Effector CD4-positive, alpha-beta T cell (primary cell): Measurements from ENCODE around the gene GOLGA8B.
"Not testable (repeated sequence)": the region's sequence is repeated elsewhere in the genome, so short reads cannot be mapped to it uniquely, and the experiment has no call there.

Experiments used
- DNase-seq: peaks from one replicate; pipeline ENCODE4 v3.0.0-alpha.2; 2020

GOLGA8B gene

DNA sequence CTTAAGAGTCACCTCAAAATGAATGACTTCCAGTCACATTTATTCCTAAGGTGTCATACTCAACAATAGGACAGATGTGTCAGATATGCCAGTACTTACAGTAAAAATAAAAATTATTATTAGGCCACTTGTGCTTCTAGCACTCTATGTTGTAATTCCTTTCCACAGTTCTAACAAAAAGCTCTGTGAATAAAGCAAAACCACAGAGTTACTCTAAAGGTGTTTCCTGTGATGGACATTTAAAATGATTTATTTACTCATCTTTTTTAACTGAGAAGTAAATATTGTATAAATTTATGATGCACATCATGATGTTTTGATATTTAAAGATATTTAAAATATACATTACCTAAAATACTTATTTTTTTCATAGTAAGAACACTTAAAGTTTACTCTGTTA, 13.9 kb upstream of the GOLGA8B start:
- no peak for DNase-seq

DNA sequence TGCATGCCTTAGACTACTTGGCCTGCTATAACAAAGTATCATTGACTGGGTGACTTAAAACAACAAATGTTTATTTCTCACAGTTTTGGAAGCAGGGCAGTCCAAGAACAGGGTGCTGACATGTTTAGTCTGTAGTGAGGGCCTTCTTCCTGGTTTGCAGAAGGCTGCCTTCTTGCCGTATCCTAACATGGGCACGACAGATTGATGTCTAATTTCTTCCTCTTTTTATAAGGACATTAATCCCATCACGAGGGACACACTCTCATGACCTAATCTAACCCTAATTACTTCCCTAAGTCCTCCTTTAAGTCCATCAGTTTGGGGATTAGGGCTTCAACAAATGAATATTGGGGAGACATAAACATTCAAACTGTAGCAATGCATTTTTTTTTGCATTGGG, 10.9 kb upstream of the GOLGA8B start:
- DNase-seq, result no peak

DNA sequence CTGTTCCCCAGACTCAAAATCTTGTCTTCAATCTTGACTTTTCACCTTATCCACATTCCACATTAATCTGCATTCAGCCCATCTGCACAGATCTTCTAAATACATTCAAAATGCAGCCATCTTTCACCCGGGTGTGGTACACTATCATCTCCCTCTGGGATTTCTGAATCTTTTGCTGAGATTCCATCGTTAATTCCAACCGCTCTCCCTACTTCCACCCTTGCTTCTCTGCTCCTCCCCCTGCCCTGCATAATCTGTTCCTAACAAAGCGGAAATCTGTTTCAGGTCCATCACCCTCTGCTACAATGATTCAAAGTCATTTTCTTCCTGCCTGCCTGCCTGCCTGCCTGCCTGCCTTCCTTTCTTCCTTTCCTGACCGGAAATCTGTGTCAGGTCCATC, 7.9 kb upstream of the GOLGA8B start:
- no peak for DNase-seq

DNA sequence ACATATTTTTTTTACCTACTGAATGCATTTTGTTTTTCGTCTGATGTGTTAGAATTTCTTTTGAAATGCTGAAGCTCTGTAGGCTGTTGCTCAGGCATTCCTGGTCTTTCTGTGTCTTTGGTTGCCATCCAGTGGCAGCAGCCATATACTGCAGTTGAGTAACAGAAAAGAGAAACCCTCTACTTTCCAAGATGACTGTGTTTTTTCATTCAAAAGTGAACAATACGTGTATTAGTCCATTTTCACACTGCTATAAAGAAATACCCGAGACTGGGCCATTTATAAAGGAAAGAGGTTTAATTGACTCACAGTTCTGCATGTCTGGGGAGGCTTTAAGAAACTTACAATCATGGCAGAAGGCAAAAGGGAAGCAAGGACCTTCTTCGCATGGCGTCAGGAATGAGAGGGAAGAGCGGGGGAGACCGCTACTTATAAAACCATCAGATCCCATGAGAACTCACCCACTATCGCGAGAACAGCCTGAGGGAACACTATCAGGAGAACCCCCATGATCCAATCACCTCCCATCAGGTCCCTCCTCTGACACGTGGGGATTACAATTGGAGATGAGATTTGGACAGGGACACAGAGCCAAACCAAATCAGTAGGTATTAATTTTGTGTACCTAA, 4.7 kb upstream of the GOLGA8B start:
- DNase-seq, result peak; percentile 47

DNA sequence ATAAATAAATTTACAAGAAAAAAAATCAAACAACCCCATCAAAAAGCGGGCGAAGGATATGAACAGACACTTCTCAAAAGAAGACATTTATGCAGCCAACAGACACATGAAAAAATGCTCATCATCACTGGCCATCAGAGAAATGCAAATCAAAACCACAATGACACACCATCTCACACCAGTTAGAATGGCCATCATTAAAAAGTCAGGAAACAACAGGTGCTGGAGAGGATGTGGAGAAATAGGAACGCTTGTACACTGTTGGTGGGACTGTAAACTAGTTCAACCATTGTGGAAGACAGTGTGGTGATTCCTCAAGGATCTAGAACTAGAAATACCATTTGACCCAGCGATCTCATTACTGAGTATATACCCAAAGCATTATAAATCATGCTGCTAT, 2.5 kb upstream of the GOLGA8B start:
- not testable (repeated sequence) for DNase-seq

DNA sequence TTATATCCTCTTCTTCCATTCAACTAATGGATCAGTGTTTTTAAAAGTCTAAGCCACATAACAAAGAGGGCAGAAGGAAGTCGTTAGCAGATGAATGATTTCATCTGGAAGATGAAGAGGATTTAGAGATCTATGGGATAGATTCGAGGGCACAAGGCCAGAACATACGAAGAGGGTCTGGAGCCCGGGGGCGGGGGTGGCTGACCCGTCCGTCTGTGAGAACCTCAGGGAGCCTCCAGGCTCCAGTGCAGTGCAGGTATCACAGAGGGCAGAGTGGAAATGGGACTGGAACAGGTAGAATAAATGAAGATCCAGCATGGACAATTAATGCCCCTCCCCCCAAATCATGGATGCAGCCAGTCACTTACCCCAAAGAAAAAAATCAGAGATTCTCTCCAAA, 1.5 kb upstream of the GOLGA8B start:
- no peak for DNase-seq

DNA sequence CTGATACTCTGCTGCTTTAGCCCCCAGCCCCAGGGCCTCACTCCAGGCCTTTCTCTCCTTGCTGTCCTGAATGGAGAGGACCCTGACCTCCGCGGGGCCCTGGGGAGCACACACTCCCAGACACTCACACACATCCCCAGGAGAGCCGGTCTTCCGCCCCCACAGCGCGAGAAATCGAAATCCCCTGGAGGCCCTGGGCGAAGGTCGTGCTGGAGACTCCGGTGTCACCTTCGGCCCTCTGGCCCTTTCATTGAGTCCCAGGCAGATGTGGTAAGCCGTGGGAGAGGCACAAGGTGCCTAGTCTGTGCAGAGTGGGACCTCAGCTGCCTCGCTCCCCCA, 848 bp upstream of the GOLGA8B start:
- DNase-seq, result no peak

DNA sequence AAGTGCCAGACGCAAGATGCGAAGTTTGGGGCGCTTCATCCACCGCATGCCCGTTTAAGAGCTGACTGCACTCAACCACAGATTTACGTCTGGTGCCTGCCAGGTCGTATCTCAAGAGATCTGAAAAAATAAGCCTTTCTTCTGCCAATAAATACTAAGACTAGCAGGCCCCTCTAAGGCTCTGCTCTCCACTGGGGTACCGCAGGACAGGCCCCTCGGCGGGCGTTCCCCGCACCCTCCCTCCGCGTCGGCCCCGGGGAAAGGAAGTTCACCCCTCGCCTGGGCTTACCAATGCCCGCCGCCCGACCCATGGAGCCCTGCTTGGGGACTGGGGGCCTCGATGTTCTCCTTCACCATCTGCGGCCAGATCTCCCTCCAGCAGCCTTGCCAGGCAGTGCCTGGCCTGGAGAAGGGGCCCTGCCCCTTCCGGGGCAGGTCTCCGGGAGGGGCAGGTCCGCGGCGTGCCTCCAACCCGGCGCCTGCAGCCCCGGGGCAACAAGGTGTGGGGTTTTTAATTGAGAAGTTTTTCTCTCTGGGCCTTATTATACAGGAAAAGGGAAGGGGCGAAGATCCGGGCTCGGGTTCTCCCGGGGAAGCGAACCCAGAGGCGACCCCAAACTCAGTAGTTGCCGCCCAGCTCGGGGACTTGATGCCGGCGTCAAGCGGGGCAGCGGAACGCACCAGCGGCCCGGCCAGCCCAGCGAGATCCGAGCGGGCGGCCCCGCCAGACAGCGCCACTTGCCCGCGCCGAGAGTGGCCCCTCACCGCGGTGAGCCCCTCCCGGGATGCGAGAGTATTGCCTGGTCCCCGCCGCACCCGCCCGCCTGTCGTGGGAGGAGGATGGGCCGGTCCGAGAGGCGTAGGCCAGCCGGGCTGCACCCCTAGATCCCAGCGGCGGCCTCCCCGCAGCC, 735 bp downstream of the GOLGA8B start:
- peak; percentile 20 for DNase-seq

DNA sequence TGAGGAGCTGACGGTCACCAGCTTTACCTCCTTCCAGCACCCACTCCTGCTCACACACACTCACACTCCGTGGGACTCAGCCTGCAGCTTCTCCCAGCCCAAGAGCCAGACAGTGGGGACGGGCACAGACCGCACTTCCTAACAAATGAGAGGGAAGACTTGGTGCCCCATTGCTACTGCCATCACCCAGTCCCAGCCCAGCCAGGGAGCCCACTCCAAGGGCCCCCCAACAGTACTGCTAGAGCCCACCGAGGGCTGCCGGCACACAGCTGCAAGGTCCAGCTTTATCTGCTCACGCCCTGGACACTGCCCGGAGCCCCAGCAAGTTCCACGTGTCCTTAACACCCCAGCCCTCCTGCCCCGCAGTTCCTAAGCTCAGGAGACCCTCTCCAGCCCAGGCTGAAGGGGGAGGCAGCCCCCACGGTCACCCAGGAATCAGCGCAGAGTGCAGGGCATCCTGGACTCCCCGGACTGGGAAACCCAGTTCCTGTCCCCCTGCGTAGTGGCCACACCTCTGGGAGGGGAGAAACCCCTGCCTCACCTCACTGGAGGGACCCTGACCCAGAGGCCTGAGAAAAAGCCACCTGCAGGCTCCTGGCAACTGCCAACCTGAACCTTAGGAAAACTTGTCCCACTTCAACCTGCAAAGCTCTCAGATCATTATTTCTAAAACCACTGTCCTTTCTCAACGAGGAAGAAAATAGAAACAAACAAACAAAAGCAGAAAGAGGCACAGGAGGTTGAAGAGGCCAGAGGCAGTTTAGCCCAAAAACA, 1.6 kb downstream of the GOLGA8B start:
- not testable (repeated sequence) for DNase-seq

DNA sequence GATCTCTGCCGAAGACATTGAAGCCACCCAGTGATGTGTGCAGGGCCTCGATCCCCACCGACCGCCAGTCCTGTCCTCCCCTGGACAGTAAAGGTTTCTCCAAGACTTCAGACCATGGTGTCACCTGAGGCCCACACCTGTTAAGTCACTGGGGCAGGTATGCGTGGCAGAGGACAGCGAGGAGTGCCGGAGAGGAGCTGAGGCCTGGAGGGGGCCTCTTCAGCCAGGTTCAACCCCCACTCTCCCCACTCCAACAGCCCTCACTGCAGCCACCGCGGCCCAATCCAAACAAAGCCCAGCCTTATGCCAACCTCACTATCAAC, 2.4 kb downstream of the GOLGA8B start:
- DNase-seq, result no peak

DNA sequence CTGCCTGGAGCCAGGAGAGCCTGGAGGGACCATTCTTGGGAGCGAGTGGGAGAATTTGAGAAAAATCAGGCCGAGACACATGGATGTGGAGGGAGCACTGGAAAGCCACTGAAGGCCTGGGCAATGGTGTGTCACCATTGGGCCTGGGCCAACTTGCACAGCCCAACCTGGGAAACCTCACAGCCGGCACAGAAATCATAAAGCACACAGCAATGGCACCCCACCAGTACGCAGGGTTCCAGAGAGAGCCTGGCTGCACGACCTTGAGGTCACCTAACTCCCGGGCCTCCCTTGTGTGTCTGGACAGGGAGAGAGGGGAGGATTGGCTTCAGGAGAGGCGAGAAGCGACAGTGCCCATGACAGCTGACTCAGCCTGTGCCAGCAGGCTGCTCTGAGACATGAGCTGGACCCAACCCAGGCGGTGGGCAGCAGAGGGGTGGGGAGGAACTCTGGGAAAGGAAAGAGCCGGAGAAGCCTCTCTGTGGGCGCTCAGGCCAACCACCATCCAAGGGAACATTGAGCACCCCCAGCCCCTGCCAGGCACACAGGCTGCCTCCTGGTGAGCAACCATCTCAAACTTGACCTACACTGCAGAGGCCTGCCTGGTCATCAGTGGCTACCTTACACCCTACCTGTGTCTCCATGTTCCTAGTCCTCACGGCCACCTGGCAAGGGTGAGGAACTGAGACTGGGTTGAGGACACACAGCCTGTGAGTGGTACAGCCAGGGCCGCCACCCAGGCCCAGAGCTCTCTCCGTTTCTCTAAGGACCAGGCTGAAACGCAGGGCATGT, 3.0 kb downstream of the GOLGA8B start:
- DNase-seq, result not testable (repeated sequence)

DNA sequence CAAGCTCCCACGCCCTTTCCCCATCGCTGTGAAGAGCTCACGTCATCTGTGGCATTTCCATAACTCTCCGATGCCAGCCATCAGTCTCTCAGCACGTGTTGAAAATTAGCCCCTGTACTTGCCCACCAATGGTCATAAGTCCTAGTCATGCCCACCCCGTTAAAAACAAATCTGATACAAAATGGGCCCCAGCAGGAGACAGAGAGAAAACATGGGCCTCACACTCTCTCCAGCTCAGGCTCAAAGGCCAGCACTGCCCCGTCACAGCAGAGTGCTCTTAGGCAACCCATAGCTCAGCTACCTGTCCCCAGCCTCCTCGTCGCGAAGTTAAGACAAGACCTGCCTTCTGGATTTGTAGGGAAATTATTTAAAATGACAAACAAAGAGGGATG, 5.2 kb downstream of the GOLGA8B start:
- no peak for DNase-seq

DNA sequence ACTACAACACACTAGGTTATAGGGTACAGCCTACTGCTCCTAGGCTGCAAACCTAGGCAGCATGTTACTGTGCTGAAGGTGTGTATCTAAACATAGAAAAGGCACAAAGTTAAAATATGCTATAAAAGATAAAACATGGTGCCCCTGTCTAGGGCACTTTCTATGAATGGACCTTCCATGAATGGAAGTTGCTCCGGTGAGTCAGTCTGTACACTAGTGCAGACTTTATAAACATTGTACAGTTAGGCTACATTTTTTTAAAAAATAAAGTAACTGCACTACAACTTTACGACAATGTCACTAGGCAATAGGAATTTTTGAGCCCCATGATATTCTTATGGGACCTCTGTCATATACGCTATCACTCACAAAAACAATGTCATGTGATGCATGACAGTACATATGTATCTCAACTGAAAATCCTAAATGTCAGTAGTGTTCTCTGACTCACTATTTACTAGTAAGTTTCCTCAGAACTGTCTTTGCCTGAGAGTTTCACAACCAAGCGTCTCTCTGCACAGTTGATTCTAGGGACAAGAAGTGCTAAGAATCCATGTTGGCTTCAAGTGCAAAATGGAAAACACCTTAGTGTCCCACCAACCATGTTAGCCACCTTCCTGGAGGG, 5.7 kb downstream of the GOLGA8B start:
- DNase-seq, result not testable (repeated sequence)

DNA sequence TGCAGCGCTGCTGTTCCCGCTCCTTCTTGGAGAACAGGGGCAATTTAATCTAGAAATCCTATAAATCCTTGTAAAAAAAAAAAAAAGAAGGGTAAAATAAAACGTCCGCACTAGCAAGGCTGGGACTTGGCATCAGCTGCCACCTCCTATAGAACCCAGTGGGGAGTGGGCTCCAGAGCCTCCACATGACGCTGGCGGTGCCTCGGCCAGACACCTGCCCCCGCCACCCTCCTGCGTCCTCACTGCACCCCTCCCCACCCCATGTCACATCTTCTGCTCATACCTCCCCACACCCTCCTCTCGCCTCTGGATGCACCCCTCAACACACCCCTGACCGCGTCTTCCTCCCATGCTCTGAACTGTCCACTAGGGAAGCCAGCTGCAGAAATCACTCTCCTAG, 8.4 kb downstream of the GOLGA8B start:
- not testable (repeated sequence) for DNase-seq

DNA sequence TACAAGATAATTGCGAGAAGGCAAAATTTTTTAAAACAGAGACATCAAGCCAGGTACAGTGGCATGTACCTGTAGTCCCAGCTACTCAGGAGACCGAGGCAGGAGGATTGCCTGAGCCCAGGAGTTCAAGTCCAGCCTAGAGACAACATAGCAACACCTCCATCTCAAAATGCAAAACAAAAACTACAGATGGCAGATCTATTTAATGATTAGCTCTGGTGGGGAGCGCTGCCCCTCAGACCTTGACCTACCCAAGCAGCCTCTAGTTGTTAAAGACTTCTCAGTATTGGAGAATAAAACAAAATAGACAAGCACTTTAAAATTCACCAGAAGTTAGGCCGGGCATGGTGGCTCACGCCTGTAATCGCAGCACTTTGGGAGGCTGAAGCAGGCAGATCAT, 10.5 kb downstream of the GOLGA8B start:
- DNase-seq, result not testable (repeated sequence)

DNA sequence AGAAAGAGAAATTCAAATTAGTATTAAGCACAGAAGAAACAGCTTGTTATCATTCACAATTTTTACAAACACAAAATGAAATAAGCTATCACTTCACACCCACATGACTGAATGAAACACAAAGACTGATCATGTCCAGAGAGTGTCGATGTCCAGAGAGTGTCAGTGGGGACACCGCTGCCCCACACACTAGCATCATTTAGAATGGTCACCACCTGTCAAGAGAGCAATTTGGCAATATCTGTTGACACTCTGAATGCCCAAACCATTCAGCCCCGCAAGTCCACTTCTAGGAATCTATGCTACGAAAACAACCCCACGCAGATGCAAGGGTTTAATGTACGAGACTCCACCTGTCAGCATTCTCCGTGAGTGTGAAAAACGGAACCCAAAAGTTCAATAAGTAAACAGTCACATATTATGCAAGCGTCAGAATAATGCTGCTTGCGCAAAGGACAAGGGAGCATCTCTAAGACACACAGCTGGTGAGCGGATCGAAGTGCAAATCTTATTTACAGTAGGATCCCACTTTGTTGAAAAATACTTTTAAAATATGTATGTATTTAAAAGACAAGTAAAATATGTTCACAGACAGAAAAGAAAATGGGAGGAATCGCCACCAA, 11.3 kb downstream of the GOLGA8B start:
- DNase-seq, result not testable (repeated sequence)

DNA sequence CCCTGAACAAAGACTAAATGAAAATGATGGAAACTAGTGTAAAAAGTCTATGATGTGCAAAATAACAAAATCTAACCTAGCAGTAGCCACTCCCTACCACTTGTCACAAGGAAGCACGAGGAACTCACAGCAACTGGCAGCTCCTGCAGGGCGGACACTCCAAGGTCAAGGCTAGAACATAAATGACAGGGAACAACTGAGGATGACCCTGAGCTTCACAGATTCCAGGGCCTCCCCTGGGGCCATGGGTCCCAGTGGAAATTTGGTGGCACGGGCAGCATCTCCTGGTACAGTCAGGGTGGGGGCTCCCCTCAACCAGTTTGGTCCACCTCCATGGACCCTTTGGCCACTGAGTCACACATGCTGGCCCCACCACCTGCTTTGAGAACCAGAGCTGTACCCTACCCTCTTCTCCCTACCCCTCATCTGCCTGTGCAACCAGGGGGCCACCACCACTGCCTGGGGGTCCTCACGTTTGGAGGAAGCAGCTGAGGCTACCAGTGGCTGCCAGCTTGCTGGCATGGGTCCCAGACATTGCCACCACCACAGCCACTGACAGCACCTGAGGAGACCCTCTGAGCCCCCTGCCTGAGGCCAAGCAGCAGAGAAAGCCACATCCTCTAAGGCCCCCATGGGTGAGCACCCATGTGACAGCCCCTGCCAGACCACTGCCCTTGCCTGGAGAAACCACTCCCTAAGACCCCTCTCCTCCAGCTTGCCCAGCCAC, 13.6 kb downstream of the GOLGA8B start:
- not testable (repeated sequence) for DNase-seq

DNA sequence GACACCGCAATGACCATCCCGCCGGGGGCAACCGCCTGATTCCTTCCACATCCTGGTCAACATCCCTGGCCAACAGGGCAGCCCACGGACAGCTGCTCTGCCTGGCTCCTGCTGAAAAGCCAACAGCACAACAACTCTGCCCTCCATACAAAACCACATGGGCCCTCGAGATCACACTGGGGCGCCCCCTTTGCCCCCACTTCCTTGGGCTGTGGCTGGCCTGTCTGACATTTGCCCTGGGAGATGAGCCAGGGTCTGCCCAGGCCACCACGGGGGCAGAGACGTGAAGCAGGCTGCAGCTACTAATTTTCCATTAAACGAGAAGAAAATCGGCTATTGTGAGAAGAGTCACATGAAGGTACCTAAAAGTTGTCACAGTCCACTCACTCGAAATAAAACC, 16.3 kb downstream of the GOLGA8B start:
- DNase-seq, result not testable (repeated sequence)

DNA sequence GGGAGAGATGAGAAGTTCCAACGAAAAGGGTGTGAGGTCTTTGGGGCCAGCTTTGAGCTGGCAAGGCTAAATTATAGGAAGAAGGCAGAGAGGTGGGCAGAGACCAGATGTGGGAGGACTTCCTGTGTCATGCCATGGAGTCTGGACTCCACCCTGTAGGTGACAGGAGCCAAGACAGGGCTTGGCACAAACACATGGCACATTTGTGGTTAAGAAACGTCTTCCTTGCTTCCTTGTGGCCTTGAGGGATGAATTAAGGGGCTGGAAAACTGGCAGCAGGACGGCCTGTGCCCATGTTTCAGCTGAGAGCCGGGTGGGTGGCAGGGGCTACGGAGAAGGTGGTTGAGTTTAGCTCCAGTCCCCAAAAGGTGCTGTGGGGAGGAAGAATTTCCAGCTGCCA, 18.7 kb downstream of the GOLGA8B start:
- not testable (repeated sequence) for DNase-seq

DNA sequence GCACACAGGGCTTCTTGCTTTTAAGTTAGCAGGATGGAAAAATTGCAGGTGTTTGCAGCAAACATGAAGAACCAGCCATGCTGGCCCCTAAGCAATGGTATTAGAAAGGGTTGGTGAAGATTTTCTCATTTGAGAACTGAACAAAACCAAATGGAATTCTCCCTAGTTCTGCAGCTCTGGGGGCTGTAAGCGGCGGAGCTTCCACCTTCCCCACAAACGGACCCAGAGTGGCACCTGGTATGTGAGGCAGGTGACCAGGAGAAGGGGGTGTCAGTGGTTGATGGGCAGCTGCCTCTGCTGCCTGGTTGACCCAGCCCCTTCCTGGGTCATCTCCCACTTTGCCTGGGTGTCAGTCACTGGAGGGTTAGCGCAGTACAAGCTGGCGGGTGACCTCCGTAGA, 22.6 kb downstream of the GOLGA8B start:
- DNase-seq, result not testable (repeated sequence)

DNA sequence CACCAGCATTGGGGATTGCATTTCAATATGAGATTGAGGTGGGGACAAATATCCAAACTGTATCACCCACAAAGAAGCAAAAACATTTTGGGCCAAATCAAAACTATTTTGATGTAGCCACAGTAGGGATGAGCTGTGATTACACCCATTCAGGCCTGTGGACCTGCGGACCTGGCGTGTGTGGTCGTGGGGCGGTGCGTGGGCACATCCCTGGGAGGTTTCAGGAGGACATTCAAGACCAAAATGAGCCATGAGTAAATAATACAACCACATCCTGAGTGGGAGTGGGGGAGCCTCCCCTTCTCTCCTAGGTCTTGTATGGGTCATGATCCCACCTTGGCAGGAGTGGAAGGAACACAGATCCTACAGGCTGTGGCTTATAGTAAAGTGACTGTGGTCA, 23.7 kb downstream of the GOLGA8B start:
- DNase-seq, result not testable (repeated sequence)
